Tibial nerve (tissue), 4 donors: ENCODE results near the gene TMEM192. TPM values are rescaled to one million over a fixed set of nuclear protein-coding genes. Genes with fewer than 3 reads are reported as not detected.

ENCODE experiments used
- DNase-seq, 2 donors: peaks; one replicate each; pipeline ENCODE4 v3.0.0-alpha.2; 2019; ENCODE audit warnings: low spot score in 2 of 2
- H3K27ac ChIP-seq, 4 donors: fragments of 200-600 bp; sonication (generic) in 3 of 4; one replicate each; pipeline ENCODE4 v1.5.1; 2017 to 2019; ENCODE audit warnings: mild to moderate bottlenecking in 1 of 4
- H3K27me3 ChIP-seq, 2 donors: fragments of 200-600 bp; sonication (generic) in 1 of 2; one replicate each; pipeline versions ENCODE4 v1.5.1 to v1.6.0; 2017 to 2019
- H3K36me3 ChIP-seq, 3 donors: fragments of 200-600 bp; sonication (generic); one replicate each; pipeline ENCODE4 v1.5.1; 2018 to 2019
- H3K4me1 ChIP-seq, 4 donors: fragments of 200-600 bp; sonication (generic) in 3 of 4; one replicate each; pipeline ENCODE4 v1.5.1; 2017 to 2019
- H3K4me3 ChIP-seq, 4 donors: fragments of 200-600 bp; sonication (generic) in 3 of 4; one replicate each; pipeline ENCODE4 v1.5.1; 2017 to 2019; ENCODE audit warnings: mild to moderate bottlenecking in 1 of 4, moderate library complexity in 1 of 4
- H3K9me3 ChIP-seq, 4 donors: fragments of 200-600 bp; sonication (generic) in 3 of 4; one replicate each; pipeline ENCODE4 v1.5.1; 2017 to 2019
- EP300 ChIP-seq, 2 donors: sonication (generic); formaldehyde crosslinking; IDR thresholded peaks; one replicate each; pipeline ENCODE4 v1.6.1; 2017; ENCODE audit warnings: antibody characterized with exemption in 2 of 2, mild to moderate bottlenecking in 1 of 2
- POLR2A ChIP-seq, 2 donors: fragments of 450-650 bp; IDR thresholded peaks; one replicate each; pipeline ENCODE4 v1.6.1; 2017; ENCODE audit warnings: antibody characterized with exemption in 2 of 2, mild to moderate bottlenecking in 2 of 2, moderate library complexity in 2 of 2
- WGBS, 2 donors: methylation state at CpG; one replicate each; pipeline ENCODE4 v1.1.5; 2018; 5-methylcytosine and 5-hydroxymethylcytosine counted together
- total RNA-seq, 4 donors: library from RNA; depleted of rRNA; stranded (reverse); fragments of >200 nt; gene quantifications; one replicate each; pipeline ENCODE4 v1.1.0, GENCODE V29; 2016
- TF ChIP-seq, protein P1 (sequence below), 5 experiments: fragments of 200-600 bp in 3 of 5; fragments of 450-650 bp in 2 of 5; sonication (generic) in 3 of 5; IDR thresholded peaks; one replicate each; pipeline ENCODE4 v1.5.1; 2016 to 2019; ENCODE audit warnings: antibody characterized with exemption in 5 of 5, mild to moderate bottlenecking in 3 of 5, moderate library complexity in 2 of 5

The TMEM192 gene
- total RNA-seq = 10 to 100 TPM; 15.6 to 32.4 (median 20.4) TPM

GRCh38 chr4:165112368-165113121, at the start of gene TMEM192:
Gene TMEM192, minus strand, starts transcription at chr4:165112860. Its CDS starts 87 bp downstream, at chr4:165112773.
- no peaks in the 10 kb centered on the region for H3K27me3 ChIP-seq
- TF ChIP-seq EP300 (IDR thresholded peaks at IDR 0.05) (peak; percentile 79 to 91), POLR2A (IDR thresholded peaks at IDR 0.05) (peak in 1 of 2 donors; percentile 91)
- TF ChIP-seq, protein P1, sequence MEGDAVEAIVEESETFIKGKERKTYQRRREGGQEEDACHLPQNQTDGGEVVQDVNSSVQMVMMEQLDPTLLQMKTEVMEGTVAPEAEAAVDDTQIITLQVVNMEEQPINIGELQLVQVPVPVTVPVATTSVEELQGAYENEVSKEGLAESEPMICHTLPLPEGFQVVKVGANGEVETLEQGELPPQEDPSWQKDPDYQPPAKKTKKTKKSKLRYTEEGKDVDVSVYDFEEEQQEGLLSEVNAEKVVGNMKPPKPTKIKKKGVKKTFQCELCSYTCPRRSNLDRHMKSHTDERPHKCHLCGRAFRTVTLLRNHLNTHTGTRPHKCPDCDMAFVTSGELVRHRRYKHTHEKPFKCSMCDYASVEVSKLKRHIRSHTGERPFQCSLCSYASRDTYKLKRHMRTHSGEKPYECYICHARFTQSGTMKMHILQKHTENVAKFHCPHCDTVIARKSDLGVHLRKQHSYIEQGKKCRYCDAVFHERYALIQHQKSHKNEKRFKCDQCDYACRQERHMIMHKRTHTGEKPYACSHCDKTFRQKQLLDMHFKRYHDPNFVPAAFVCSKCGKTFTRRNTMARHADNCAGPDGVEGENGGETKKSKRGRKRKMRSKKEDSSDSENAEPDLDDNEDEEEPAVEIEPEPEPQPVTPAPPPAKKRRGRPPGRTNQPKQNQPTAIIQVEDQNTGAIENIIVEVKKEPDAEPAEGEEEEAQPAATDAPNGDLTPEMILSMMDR (IDR thresholded peaks at IDR 0.05) = peak; percentile 20 to 52 (median 48)
- H3K27ac ChIP-seq = peak within 1 kb of the TSS; percentile 85 to 99 (median 95)
- H3K4me1 ChIP-seq = peaks cover 0 to 18% (median 5%) of the 10 kb centered on the region in 4 donors
- H3K36me3 ChIP-seq = no peaks in the 10 kb centered on the region
- peak within 1 kb of the TSS; percentile 73 to 94 (median 88) for H3K4me3 ChIP-seq
- peak; percentile 88 to 92 for DNase-seq
- H3K9me3 ChIP-seq = no peaks in the 10 kb centered on the region
- 0 to 1% methylated on average over 23 to 40 of the region's 66 CpGs for WGBS, 2 donors

GRCh38 chr4:165158762-165159161, 46.1 kb upstream of the TMEM192 start:
- TF ChIP-seq POLR2A (IDR thresholded peaks at IDR 0.05) = no peak
- TF ChIP-seq, protein P1 (IDR thresholded peaks at IDR 0.05) = no peak
- no peak for TF ChIP-seq EP300 (IDR thresholded peaks at IDR 0.05)

DNA sequence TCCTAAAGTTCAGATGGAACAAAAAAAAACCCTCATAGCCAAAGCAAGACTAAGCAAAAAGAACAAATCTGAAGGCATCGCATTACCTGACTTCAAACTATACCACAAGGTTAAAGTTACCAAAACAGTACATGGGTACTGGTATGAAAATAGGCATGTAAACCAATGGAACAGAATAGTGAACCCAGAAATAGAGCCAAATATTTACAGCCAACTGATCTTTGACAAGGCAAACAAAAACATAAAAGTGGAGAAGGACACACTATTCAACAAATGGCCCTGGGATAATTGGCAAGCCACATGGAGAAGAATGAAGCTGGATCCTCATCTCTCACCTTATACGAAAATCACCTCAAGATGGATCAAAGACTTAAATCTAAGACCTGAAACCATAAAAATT, 44.2 kb upstream of the TMEM192 start:
- TF ChIP-seq EP300 (IDR thresholded peaks at IDR 0.05) (no peak), POLR2A (IDR thresholded peaks at IDR 0.05) (no peak)
- TF ChIP-seq, protein P1 (IDR thresholded peaks at IDR 0.05) = no peak
- Histone ChIP-seq H3K9me3 (peaks cover 0 to 12% (median 0%) of the 10 kb centered on the region in 4 donors), H3K36me3 (no peaks in the 10 kb centered on the region), H3K27me3 (no peaks in the 10 kb centered on the region), H3K4me1 (no peaks in the 10 kb centered on the region), H3K27ac (no peak overlapping the region), H3K4me3 (no peak overlapping the region)
- WGBS, 2 donors = 46 to 97% methylated on average over 2 of the region's 2 CpGs
- DNase-seq = no peak

More at GRCh38 chr4:165158762-165159161, 46.1 kb upstream of the TMEM192 start:
- no peaks in the 10 kb centered on the region for H3K36me3 ChIP-seq
- no peak overlapping the region for H3K4me3 ChIP-seq
- peaks cover 0 to 12% (median 0%) of the 10 kb centered on the region in 4 donors for H3K9me3 ChIP-seq
- no peak for DNase-seq
- H3K27ac ChIP-seq = no peak overlapping the region
- no peaks in the 10 kb centered on the region for H3K4me1 ChIP-seq
- no peaks in the 10 kb centered on the region for H3K27me3 ChIP-seq

- no peaks in the 10 kb centered on the region for H3K36me3 ChIP-seq
- no peak overlapping the region for H3K27ac ChIP-seq
- H3K4me1 ChIP-seq = no peaks in the 10 kb centered on the region
- no peak for DNase-seq
- no peak for TF ChIP-seq EP300 (IDR thresholded peaks at IDR 0.05)
- TF ChIP-seq POLR2A (IDR thresholded peaks at IDR 0.05) = no peak
- TF ChIP-seq, protein P1 (IDR thresholded peaks at IDR 0.05) = no peak
- H3K9me3 ChIP-seq = peaks cover 0 to 12% (median 0%) of the 10 kb centered on the region in 4 donors
- no peaks in the 10 kb centered on the region for H3K27me3 ChIP-seq
- H3K4me3 ChIP-seq = no peak overlapping the region
Observed at GRCh38 chr4:165154482-165154881, 41.8 kb upstream of the TMEM192 start.

- Histone ChIP-seq H3K36me3 (no peaks in the 10 kb centered on the region), H3K4me3 (no peak overlapping the region), H3K9me3 (peaks cover 0 to 6% (median 0%) of the 10 kb centered on the region in 4 donors), H3K4me1 (no peaks in the 10 kb centered on the region), H3K27me3 (no peaks in the 10 kb centered on the region), H3K27ac (no peak overlapping the region)
- TF ChIP-seq POLR2A (IDR thresholded peaks at IDR 0.05) = no peak
- TF ChIP-seq, protein P1 (IDR thresholded peaks at IDR 0.05) = no peak
- no peak for TF ChIP-seq EP300 (IDR thresholded peaks at IDR 0.05)
- WGBS, 2 donors = 38 to 47% methylated on average over 4 of the region's 4 CpGs
- DNase-seq = no peak
Observed at GRCh38 chr4:165152527-165152926, 39.9 kb upstream of the TMEM192 start.
